Fibroblast of lung (primary cell): ENCODE measurements around the gene HIVEP3. TPM values are rescaled to one million over a fixed set of nuclear protein-coding genes. Genes with fewer than 3 reads are reported as not detected.

ENCODE experiments used
- DNase-seq, 2 donors: peaks; one replicate each; pipeline versions ENCODE4 v3.0.0 to v3.0.0-alpha.2; 2010; ENCODE audit warnings: low read depth in 2 of 2
- H2AFZ ChIP-seq: 2 replicates; pipeline ENCODE4 v1.5.1; 2012; ENCODE audit warnings: low read length, control low read depth, inconsistent platforms
- H3K27ac ChIP-seq: 2 replicates; pipeline ENCODE4 v1.5.1; 2011; ENCODE audit warnings: low read length, control low read depth; ENCODE audit not compliant: insufficient read depth
- H3K27me3 ChIP-seq: 2 replicates; pipeline ENCODE4 v1.5.1; 2011; ENCODE audit warnings: mild to moderate bottlenecking, low read length; ENCODE audit not compliant: control insufficient read depth, insufficient read depth
- H3K36me3 ChIP-seq: 2 replicates; pipeline ENCODE4 v1.5.1; 2011; ENCODE audit warnings: low read length; ENCODE audit not compliant: control insufficient read depth, insufficient read depth
- H3K4me1 ChIP-seq: 2 replicates; pipeline ENCODE4 v1.5.1; 2011; ENCODE audit warnings: low read length; ENCODE audit not compliant: control insufficient read depth, insufficient read depth; ENCODE audit errors: extremely low read depth
- H3K4me2 ChIP-seq: 2 replicates; pipeline ENCODE4 v1.5.1; 2011; ENCODE audit warnings: low read length, control low read depth; ENCODE audit not compliant: insufficient read depth; ENCODE audit errors: extremely low read depth
- H3K4me3 ChIP-seq, 4 experiments: fragments of 200-600 bp in 1 of 4; sonication (generic) in 1 of 4; replicated peaks in 1 of 4; 2 replicates each; pipeline ENCODE4 v1.5.1; 2011 to 2016; ENCODE audit warnings: low read length in 4 of 4, low read depth in 3 of 4, mild to moderate bottlenecking in 3 of 4, control low read depth in 2 of 4, inconsistent platforms in 1 of 4, mixed read lengths in 1 of 4; ENCODE audit not compliant: insufficient read depth in 1 of 4; ENCODE audit errors: control extremely low read depth in 1 of 4
- H3K79me2 ChIP-seq: 2 replicates; pipeline ENCODE4 v1.5.1; 2012; ENCODE audit warnings: mild to moderate bottlenecking, low read length, inconsistent platforms; ENCODE audit not compliant: control insufficient read depth, insufficient read depth
- H3K9ac ChIP-seq: 2 replicates; pipeline ENCODE4 v1.5.1; 2011; ENCODE audit warnings: mild to moderate bottlenecking, low read length, control low read depth; ENCODE audit not compliant: insufficient read depth
- H3K9me3 ChIP-seq: 2 replicates; pipeline ENCODE4 v1.5.1; 2012; ENCODE audit warnings: low read depth, low read length; ENCODE audit not compliant: control insufficient read depth, insufficient read depth
- H4K20me1 ChIP-seq: 2 replicates; pipeline ENCODE4 v1.5.1; 2011; ENCODE audit warnings: low read length; ENCODE audit not compliant: control insufficient read depth, insufficient read depth; ENCODE audit errors: extremely low read depth
- CTCF ChIP-seq, 2 donors: IDR thresholded peaks in 1 of 2; conservative IDR thresholded peaks in 1 of 2; 1 replicate in 1 of 2; 2 replicates in 1 of 2; pipeline ENCODE4 v1.5.1; 2011 to 2012; ENCODE audit warnings: low read length in 2 of 2, control low read depth in 1 of 2, inconsistent platforms in 1 of 2, low read depth in 1 of 2, mild to moderate bottlenecking in 1 of 2
- EZH2 ChIP-seq: IDR thresholded peaks from 2 replicates; pipeline ENCODE4 v1.5.1; 2012; ENCODE audit warnings: low read length, control low read depth, mild to moderate bottlenecking; ENCODE audit errors: missing control alignments
- polyA plus RNA-seq, 2 donors: library from polyadenylated mRNA; depleted of rRNA in 1 of 2; stranded (reverse) in 1 of 2; unstranded in 1 of 2; fragments of >200 nt; gene quantifications; 2 replicates each; pipeline ENCODE4 v1.2.1, GENCODE V29; 2011 to 2012; ENCODE audit warnings: missing spikeins in 1 of 2
- total RNA-seq: library from RNA; depleted of rRNA; stranded (reverse); fragments of >200 nt; gene quantifications from 2 replicates; pipeline ENCODE4 v1.2.1, GENCODE V29; 2014

The HIVEP3 gene
- total and polyA plus RNA-seq, 2 donors (not counting 1 experiment from before 2014, with no cell fraction given) = 0.83 to 3.2 TPM

GRCh38 chr1:41749991-41750745 lies 168.6 kb downstream of the HIVEP3 start:
- no peaks in the 10 kb centered on the region for H4K20me1 ChIP-seq
- H3K4me1 ChIP-seq = peaks cover 5% of the 10 kb centered on the region
- no peaks in the 10 kb centered on the region for H3K36me3 ChIP-seq
- H3K9me3 ChIP-seq = no peaks in the 10 kb centered on the region
- no peak overlapping the region for H3K4me3 ChIP-seq
- TF ChIP-seq CTCF (conservative IDR thresholded peaks at IDR 0.05 in 1 of 2, IDR thresholded peaks at IDR 0.05 in 1 of 2; ENCODE audit: low read depth in 1 of 2, low read length in 2 of 2) (no peak), EZH2 (no peak)
- no peak for DNase-seq
- H3K79me2 ChIP-seq = no peaks in the 10 kb centered on the region
- H3K9ac ChIP-seq = no peak overlapping the region
- no peak overlapping the region for H2AFZ ChIP-seq
- H3K27me3 ChIP-seq = no peaks in the 10 kb centered on the region
- H3K27ac ChIP-seq = no peak overlapping the region
- H3K4me2 ChIP-seq = no peak overlapping the region

- Histone ChIP-seq H2AFZ (no peak overlapping the region), H3K36me3 (no peaks in the 10 kb centered on the region), H3K4me2 (no peak overlapping the region), H3K9me3 (no peaks in the 10 kb centered on the region), H3K9ac (no peak overlapping the region), H3K27me3 (no peaks in the 10 kb centered on the region), H3K4me1 (peaks cover 12% of the 10 kb centered on the region), H4K20me1 (no peaks in the 10 kb centered on the region), H3K79me2 (no peaks in the 10 kb centered on the region), H3K27ac (no peak overlapping the region), H3K4me3 (no peak overlapping the region)
- TF ChIP-seq CTCF (conservative IDR thresholded peaks at IDR 0.05 in 1 of 2, IDR thresholded peaks at IDR 0.05 in 1 of 2; ENCODE audit: low read depth in 1 of 2, low read length in 2 of 2) = no peak
- TF ChIP-seq EZH2 = no peak
- no peak for DNase-seq
These were observed 173.7 kb downstream of the HIVEP3 start for GRCh38 chr1:41745022-41745421.

GRCh38 chr1:41743366-41743765 lies 175.4 kb downstream of the HIVEP3 start:
- H3K9me3 ChIP-seq = no peaks in the 10 kb centered on the region
- H3K79me2 ChIP-seq = no peaks in the 10 kb centered on the region
- no peak overlapping the region for H3K9ac ChIP-seq
- no peaks in the 10 kb centered on the region for H3K36me3 ChIP-seq
- H2AFZ ChIP-seq = no peak overlapping the region
- no peak overlapping the region for H3K4me3 ChIP-seq
- no peak overlapping the region for H3K27ac ChIP-seq
- no peak overlapping the region for H3K4me2 ChIP-seq
- H3K4me1 ChIP-seq = peaks cover 17% of the 10 kb centered on the region
- DNase-seq = peak; percentile 56 to 74
- H3K27me3 ChIP-seq = no peaks in the 10 kb centered on the region
- TF ChIP-seq EZH2 (no peak), CTCF (conservative IDR thresholded peaks at IDR 0.05 in 1 of 2, IDR thresholded peaks at IDR 0.05 in 1 of 2; ENCODE audit: low read depth in 1 of 2, low read length in 2 of 2) (no peak)
- no peaks in the 10 kb centered on the region for H4K20me1 ChIP-seq
